GM13976 (cell line): ENCODE measurements around the gene OSBPL10.

Experiments used
- DNase-seq: peaks from one replicate; pipeline ENCODE4 v3.0.0; 2012; ENCODE audit warnings: low spot score
- in situ Hi-C: fragments of 300-500 bp; cut with MboI; formaldehyde crosslinking; loops from one replicate; pipeline ENCODE4 v1.12.0; 2022; ENCODE audit warnings: low sequenced_read_pairs, mixed read lengths, inconsistent platforms; ENCODE audit not compliant: unreplicated experiment
- TF ChIP-seq, protein P1 (sequence below): IDR thresholded peaks from 2 replicates; pipeline ENCODE4 v1.5.1; 2012; ENCODE audit warnings: borderline replicate concordance, mild to moderate bottlenecking; ENCODE audit not compliant: insufficient read depth; ENCODE audit errors: extremely low read depth, missing control alignments, control extremely low read depth

OSBPL10 gene

DNA sequence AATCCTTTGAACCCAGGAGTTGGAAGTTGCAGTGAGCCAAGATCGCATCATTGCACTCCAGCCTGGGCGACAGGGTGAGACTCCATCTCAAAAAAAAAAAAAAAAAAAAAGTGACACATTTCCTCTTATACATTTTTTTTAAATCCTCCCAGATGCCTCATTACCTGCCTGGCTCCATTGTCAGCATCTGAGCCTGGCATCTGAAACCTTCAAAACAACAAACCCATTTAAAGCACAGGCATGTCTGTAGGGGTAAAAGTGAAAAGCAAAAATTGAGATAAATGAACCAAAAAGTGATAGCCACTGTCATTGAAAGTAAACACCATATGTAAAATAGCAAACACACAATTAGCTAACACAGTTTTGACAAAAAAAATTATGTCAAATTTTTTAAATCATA, 38.6 kb downstream of the OSBPL10 start:
- TF ChIP-seq, protein P1, sequence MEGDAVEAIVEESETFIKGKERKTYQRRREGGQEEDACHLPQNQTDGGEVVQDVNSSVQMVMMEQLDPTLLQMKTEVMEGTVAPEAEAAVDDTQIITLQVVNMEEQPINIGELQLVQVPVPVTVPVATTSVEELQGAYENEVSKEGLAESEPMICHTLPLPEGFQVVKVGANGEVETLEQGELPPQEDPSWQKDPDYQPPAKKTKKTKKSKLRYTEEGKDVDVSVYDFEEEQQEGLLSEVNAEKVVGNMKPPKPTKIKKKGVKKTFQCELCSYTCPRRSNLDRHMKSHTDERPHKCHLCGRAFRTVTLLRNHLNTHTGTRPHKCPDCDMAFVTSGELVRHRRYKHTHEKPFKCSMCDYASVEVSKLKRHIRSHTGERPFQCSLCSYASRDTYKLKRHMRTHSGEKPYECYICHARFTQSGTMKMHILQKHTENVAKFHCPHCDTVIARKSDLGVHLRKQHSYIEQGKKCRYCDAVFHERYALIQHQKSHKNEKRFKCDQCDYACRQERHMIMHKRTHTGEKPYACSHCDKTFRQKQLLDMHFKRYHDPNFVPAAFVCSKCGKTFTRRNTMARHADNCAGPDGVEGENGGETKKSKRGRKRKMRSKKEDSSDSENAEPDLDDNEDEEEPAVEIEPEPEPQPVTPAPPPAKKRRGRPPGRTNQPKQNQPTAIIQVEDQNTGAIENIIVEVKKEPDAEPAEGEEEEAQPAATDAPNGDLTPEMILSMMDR, result no peak
- in situ Hi-C loops, result no loop called here
- no peak for DNase-seq

DNA sequence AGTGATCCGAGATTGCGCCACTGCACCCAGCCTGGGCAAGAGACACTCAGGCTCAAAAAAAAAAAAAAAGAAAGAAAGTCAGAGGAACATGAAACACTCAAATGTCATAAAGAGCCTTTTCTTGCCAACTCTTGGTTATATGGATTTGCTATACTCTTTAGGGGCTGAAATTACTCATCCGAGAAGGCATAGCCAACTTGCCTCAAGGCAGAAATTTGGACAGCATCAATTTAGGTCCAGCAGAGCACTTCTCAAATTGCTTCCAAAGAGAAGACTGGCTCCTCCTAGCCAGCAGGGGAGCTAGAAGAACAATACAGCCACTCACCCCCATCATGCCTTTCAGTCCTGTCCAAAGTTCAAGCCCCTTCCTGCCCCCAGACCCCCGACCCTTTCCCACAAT, 43.8 kb downstream of the OSBPL10 start:
- DNase-seq, result no peak
- in situ Hi-C loops, result no loop called here
- TF ChIP-seq, protein P1, result no peak

DNA sequence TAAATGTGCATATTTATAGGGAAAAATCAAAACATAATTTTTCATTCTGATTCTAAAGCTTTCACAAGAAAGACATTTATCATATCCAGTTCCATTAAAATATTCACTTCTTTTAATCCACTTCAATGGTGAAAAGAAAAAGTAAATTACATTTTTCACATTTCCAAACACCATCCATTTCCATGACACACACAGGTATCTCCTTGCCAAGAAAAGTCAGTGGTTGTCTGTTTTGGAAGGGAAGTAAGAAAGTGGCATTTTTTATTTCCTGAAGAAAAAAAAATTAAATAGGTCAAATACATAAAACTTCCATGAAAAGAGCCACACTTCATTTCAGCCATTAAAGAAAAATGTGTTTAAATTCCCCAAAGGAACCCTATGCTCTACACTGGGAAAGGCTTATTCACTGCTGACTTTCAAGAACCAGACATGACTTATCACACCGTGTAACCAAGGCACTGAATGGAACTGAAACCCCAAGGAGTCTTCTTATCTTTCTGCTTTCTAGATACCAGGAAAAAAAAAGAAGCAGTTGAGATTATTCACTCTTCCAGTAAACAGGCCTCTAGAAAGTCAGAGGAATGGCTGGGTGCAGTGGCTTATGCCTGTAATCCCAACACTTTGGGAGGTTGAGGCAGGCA, 44.5 kb downstream of the OSBPL10 start:
- TF ChIP-seq, protein P1, result no peak
- in situ Hi-C loops, result no loop called here

DNA sequence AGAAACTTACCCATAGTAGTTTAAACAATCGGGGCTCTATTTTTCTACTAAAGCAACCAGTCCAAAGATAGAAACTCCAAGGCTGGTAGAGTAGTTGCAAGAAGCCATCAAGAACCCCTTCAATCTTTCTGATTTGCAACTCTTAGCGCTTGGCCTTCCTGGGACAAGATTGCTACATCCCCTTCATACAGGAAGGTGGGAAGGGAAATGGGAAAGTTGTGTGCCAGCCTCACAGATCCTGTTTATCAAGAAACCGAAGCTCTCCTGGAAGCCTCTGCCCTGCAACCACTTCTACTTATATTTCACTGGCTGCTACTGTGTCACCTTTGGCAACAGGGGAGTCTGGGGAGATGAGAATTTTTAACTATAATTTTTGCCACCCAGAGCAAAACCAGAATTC, 46.2 kb downstream of the OSBPL10 start:
- no peak for DNase-seq

More for the DNA sequence above, 44.5 kb downstream of the OSBPL10 start:
- no peak for DNase-seq

DNA sequence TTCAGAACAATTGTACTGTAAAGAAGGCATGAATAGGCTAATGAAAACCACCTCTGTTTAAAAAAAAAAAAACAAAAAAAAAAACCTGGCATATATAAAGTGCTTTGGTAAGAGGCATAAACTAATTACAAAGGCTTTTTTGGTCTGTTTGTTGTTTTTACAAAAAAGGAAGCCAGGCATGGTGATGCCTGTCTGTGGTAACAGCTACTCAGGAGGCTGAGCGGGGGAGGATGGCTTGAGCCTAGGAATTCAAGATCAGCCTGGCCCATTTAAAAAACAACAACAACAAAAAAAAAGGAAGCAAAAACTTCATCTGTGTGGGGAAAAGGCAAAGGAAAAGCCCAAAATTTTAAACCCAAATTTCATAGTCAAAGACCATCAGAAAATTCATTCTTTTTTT, 47.0 kb downstream of the OSBPL10 start:
- TF ChIP-seq, protein P1, result no peak
- no peak for DNase-seq
- in situ Hi-C loops, result no loop called here

More for the DNA sequence above, 46.2 kb downstream of the OSBPL10 start:
- in situ Hi-C loops, result no loop called here
- TF ChIP-seq, protein P1, result no peak

DNA sequence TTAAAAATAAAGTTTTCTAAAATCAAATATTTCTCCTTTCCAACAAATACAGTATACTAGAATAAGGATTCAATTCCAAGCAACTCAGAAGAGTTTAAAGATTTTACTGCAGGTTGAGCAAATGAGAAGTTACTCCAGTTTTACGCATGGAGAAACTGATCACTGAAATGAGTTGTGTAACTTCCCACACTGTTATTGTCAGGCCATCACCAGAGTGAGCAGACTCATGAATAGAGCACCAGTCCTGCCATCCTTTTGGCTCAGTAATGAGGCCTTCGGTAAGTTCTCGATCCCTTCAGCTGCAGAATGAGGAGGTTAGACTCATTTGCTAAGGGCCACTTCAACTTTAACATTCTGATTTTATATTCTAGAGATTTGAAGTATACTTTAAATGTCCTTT, 48.1 kb downstream of the OSBPL10 start:
- no peak for DNase-seq
- TF ChIP-seq, protein P1, result no peak
- in situ Hi-C loops, result no loop called here
